Hepatic stellate cell (primary cell): ENCODE results near the gene TBX4.
"Not testable (repeated sequence)": the region's sequence is repeated elsewhere in the genome, so short reads cannot be mapped to it uniquely, and the experiment has no call there.

Source experiments
- DNase-seq: peaks from one replicate; pipeline ENCODE4 v3.0.0; 2011; ENCODE audit warnings: low spot score

Gene TBX4

GRCh38 chr17:61498042-61498994 is 46.1 kb downstream of the TBX4 start:
- DNase-seq, result no peak

GRCh38 chr17:61499632-61500031 is 47.4 kb downstream of the TBX4 start:
- DNase-seq, result no peak

GRCh38 chr17:61500287-61500686 is 48.1 kb downstream of the TBX4 start:
- no peak for DNase-seq

- DNase-seq, result no peak
Observed at GRCh38 chr17:61502292-61502691, 50.1 kb downstream of the TBX4 start.

GRCh38 chr17:61503961-61504360 is 51.7 kb downstream of the TBX4 start:
- no peak for DNase-seq

GRCh38 chr17:61504697-61505096 is 52.5 kb downstream of the TBX4 start:
- peak; percentile 74 for DNase-seq

- DNase-seq, result no peak
Observed at GRCh38 chr17:61505846-61506627, 53.8 kb downstream of the TBX4 start.

- DNase-seq, result no peak
Observed at GRCh38 chr17:61507383-61508066, 55.3 kb downstream of the TBX4 start.

- DNase-seq, result no peak
Observed at GRCh38 chr17:61508912-61509311, 56.7 kb downstream of the TBX4 start.

GRCh38 chr17:61509454-61509853 is 57.2 kb downstream of the TBX4 start:
- not testable (repeated sequence) for DNase-seq

GRCh38 chr17:61510237-61510636 is 58.0 kb downstream of the TBX4 start:
- no peak for DNase-seq

GRCh38 chr17:61510991-61511390 is 58.8 kb downstream of the TBX4 start:
- no peak for DNase-seq

GRCh38 chr17:61511480-61512182 is 59.4 kb downstream of the TBX4 start:
- no peak for DNase-seq

- no peak for DNase-seq
Observed at GRCh38 chr17:61514491-61514890, 62.3 kb downstream of the TBX4 start.

- DNase-seq, result no peak
Observed at GRCh38 chr17:61517265-61517664, 65.0 kb downstream of the TBX4 start.

GRCh38 chr17:61517843-61518606 is 65.8 kb downstream of the TBX4 start:
- no peak for DNase-seq

- no peak for DNase-seq
Observed at GRCh38 chr17:61519139-61519538, 66.9 kb downstream of the TBX4 start.

- DNase-seq, result no peak
Observed at GRCh38 chr17:61519754-61520440, 67.7 kb downstream of the TBX4 start.

GRCh38 chr17:61520897-61521296 is 68.7 kb downstream of the TBX4 start:
- no peak for DNase-seq

- no peak for DNase-seq
Observed at GRCh38 chr17:61522088-61522487, 69.9 kb downstream of the TBX4 start.
